H1 (cell line): Measurements from ENCODE around the gene MRTFB. TPM values are rescaled to one million over a fixed set of nuclear protein-coding genes. Genes with fewer than 3 reads are reported as not detected.

Source experiments
- SP2 ChIP-seq: IDR thresholded peaks from 2 replicates; pipeline ENCODE4 v1.6.1; 2012; ENCODE audit warnings: mild to moderate bottlenecking, low read length, inconsistent platforms
- polyA plus RNA-seq, 7 experiments: library from polyadenylated mRNA; depleted of rRNA in 3 of 7; stranded (reverse) in 5 of 7; unstranded in 2 of 7; fragments of >200 nt in 5 of 7; fragments of 200-250 nt in 2 of 7; gene quantifications; 1 replicate in 5 of 7; 2 replicates in 1 of 7; 4 replicates in 1 of 7; pipeline versions ENCODE4 v1.2.1 to v1.2.3, GENCODE V29; 2011 to 2013; ENCODE audit warnings: missing spikeins in 2 of 7, mixed read lengths in 2 of 7
- total RNA-seq: library from RNA; stranded (reverse); fragmentation: NEBNext Ultra II Directional; extraction: Animal tissue kit (Norgen Biotek cat#: 25700); gene quantifications from 2 replicates; pipeline ENCODE4 v1.2.1, GENCODE V29; 2021

Gene MRTFB
- total and polyA plus RNA-seq, 2 of the 8 experiments (the other 6 are each of a cell fraction or from before 2014, with no cell fraction given): 13.5 to 34.9 TPM

GRCh38 chr16:14199199-14199598 is 128.1 kb downstream of the MRTFB start (continued):
- no peak for TF ChIP-seq SP2
